ENCODE data around the gene SFXN5.

DNA sequence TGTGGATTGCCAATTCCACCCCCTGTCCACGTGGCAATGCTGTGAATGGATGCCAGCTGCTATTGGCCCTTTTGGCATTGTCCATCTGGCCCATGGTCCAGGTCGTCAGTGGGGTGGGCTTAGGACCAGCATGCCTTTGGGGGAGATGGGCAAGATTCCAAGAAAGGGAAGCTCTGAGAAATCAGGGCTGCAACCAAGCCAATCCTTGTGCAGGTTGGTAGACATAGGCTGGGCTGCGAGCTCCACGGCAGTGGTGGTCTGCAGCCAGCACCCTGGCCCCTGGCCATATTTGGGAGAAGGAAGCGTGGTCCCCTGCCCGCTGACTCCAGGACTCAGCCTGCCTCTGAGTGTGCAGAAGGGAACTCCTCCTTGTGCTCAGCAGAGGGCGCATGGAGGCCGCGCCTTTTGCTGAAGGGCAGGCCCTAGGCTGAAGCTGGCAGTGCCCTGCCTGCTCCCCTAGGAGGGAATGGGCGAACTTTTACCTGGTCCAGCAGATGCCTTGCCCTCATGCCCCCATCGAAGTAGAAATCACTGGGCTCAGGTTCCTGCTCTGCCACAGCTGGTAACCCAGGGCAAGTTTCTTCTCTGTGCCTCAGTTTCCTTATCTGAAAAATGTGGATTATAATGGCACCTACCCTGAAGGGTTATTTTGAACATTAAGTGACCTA, 178.9 kb downstream of the SFXN5 start:
- TF ChIP-seq, protein P1, sequence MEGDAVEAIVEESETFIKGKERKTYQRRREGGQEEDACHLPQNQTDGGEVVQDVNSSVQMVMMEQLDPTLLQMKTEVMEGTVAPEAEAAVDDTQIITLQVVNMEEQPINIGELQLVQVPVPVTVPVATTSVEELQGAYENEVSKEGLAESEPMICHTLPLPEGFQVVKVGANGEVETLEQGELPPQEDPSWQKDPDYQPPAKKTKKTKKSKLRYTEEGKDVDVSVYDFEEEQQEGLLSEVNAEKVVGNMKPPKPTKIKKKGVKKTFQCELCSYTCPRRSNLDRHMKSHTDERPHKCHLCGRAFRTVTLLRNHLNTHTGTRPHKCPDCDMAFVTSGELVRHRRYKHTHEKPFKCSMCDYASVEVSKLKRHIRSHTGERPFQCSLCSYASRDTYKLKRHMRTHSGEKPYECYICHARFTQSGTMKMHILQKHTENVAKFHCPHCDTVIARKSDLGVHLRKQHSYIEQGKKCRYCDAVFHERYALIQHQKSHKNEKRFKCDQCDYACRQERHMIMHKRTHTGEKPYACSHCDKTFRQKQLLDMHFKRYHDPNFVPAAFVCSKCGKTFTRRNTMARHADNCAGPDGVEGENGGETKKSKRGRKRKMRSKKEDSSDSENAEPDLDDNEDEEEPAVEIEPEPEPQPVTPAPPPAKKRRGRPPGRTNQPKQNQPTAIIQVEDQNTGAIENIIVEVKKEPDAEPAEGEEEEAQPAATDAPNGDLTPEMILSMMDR (optimal IDR thresholded peaks at IDR 0.05 in 1 of 3, IDR thresholded peaks at IDR 0.05 in 1 of 3, conservative IDR thresholded peaks at IDR 0.05 in 1 of 3; ENCODE audit: extremely low read depth in 1 of 3, insufficient read depth in 2 of 3, low read length in 3 of 3) = peak in 2 of 3 experiments; percentile 70 to 79
- no peak for TF ChIP-seq EZH2 (IDR thresholded peaks at IDR 0.05; ENCODE audit: low read length)
